Neural cell (in vitro differentiated cells): ENCODE measurements around the gene BSN.

ENCODE experiments used
- CTCF ChIP-seq: fragments of 450-650 bp; IDR thresholded peaks from 2 replicates; pipeline ENCODE4 v1.5.1; 2014; ENCODE audit warnings: antibody characterized with exemption, mild to moderate bottlenecking, moderate library complexity; ENCODE audit not compliant: poor library complexity, severe bottlenecking
- EP300 ChIP-seq: fragments of 450-650 bp; conservative IDR thresholded peaks from 2 replicates; pipeline ENCODE4 v1.6.1; 2014; ENCODE audit warnings: antibody characterized with exemption, mild to moderate bottlenecking, moderate library complexity; ENCODE audit not compliant: poor library complexity, severe bottlenecking
- EZH2 ChIP-seq: fragments of 200-600, 300-800 bp; shearing (Covaris generic), sonication (generic); IDR thresholded peaks from 2 replicates; pipeline ENCODE4 v1.6.1; 2014; ENCODE audit warnings: antibody characterized with exemption, low read length, borderline replicate concordance, mild to moderate bottlenecking; ENCODE audit not compliant: insufficient read depth, poor library complexity, severe bottlenecking
- MXI1 ChIP-seq: fragments of 450-650 bp; conservative IDR thresholded peaks from 2 replicates; pipeline ENCODE4 v1.6.1; 2014; ENCODE audit warnings: antibody characterized with exemption, mild to moderate bottlenecking; ENCODE audit not compliant: poor library complexity, severe bottlenecking
- POLR2AphosphoS5 ChIP-seq: IDR thresholded peaks from 2 replicates; pipeline ENCODE4 v1.6.1; 2012
- RAD21 ChIP-seq: fragments of 450-650 bp; conservative IDR thresholded peaks from 2 replicates; pipeline ENCODE4 v1.6.1; 2014; ENCODE audit warnings: antibody characterized with exemption, mild to moderate bottlenecking, moderate library complexity
- REST ChIP-seq: IDR thresholded peaks from 2 replicates; pipeline ENCODE4 v1.6.1; 2012; ENCODE audit warnings: borderline replicate concordance
- SMC3 ChIP-seq: fragments of 450-650 bp; conservative IDR thresholded peaks from 2 replicates; pipeline ENCODE4 v1.6.1; 2014; ENCODE audit warnings: antibody characterized with exemption, mild to moderate bottlenecking, moderate library complexity; ENCODE audit not compliant: poor library complexity
- TAF1 ChIP-seq: IDR thresholded peaks from 2 replicates; pipeline ENCODE4 v1.6.1; 2012; ENCODE audit warnings: low read depth

GRCh38 chr3:49705390-49705960, 151.2 kb downstream of the BSN start:
- TF ChIP-seq REST (no peak), TAF1 (no peak), CTCF (no peak), SMC3 (no peak), POLR2AphosphoS5 (no peak), RAD21 (no peak), MXI1 (no peak), EP300 (no peak), EZH2 (no peak)
